Liver (tissue), 3 donors: ENCODE results near the gene CARD11.

Source experiments
- CTCF ChIP-seq: fragments of 150-350 bp; IDR thresholded peaks from 2 replicates; pipeline ENCODE4 v1.5.1; 2017; ENCODE audit warnings: improper control_type of control experiment, low read depth, low read length; ENCODE audit not compliant: missing input control
- EGR1 ChIP-seq, 2 donors: IDR thresholded peaks; 2 replicates each; pipeline ENCODE4 v1.6.1; 2016 to 2018; ENCODE audit warnings: antibody characterized with exemption in 2 of 2, low read depth in 2 of 2
- GABPA ChIP-seq, 2 donors: IDR thresholded peaks in 1 of 2; conservative IDR thresholded peaks in 1 of 2; 2 replicates each; pipeline ENCODE4 v1.6.1; 2016; ENCODE audit warnings: antibody characterized with exemption in 2 of 2, mild to moderate bottlenecking in 1 of 2, moderate library complexity in 1 of 2
- RAD21 ChIP-seq, 2 donors: IDR thresholded peaks; 2 replicates each; pipeline ENCODE4 v1.6.1; 2016; ENCODE audit warnings: antibody characterized with exemption in 2 of 2, mild to moderate bottlenecking in 2 of 2
- REST ChIP-seq: IDR thresholded peaks from 2 replicates; pipeline ENCODE4 v1.6.1; 2016; ENCODE audit warnings: antibody characterized with exemption, mild to moderate bottlenecking
- TAF1 ChIP-seq: conservative IDR thresholded peaks from 2 replicates; pipeline ENCODE4 v1.6.1; 2016; ENCODE audit warnings: antibody characterized with exemption, mild to moderate bottlenecking
- donor health status: healthy.
- donor health status: healthy.

- TF ChIP-seq RAD21 (IDR thresholded peaks at IDR 0.05) (no peak), GABPA (IDR thresholded peaks at IDR 0.05 in 1 of 2, conservative IDR thresholded peaks at IDR 0.05 in 1 of 2) (no peak), CTCF (no peak), REST (no peak), EGR1 (IDR thresholded peaks at IDR 0.05; ENCODE audit: low read depth in 2 of 2) (no peak), TAF1 (no peak)
Measured at GRCh38 chr7:2929321-2930201, 114.1 kb downstream of the CARD11 start.
